Stimulated activated CD8-positive, alpha-beta memory T cell treated with anti-CD3 and anti-CD28 coated beads, Interleukin-4, amount 100 ng/mL, for 4 hours (primary cell): ENCODE data around the gene SHISA9.

ENCODE experiments used
- DNase-seq, 2 donors: peaks; one replicate each; pipeline ENCODE4 v3.0.0-alpha.2; 2020; ENCODE audit warnings: low read depth in 2 of 2, low spot score in 1 of 2

Gene SHISA9

DNA sequence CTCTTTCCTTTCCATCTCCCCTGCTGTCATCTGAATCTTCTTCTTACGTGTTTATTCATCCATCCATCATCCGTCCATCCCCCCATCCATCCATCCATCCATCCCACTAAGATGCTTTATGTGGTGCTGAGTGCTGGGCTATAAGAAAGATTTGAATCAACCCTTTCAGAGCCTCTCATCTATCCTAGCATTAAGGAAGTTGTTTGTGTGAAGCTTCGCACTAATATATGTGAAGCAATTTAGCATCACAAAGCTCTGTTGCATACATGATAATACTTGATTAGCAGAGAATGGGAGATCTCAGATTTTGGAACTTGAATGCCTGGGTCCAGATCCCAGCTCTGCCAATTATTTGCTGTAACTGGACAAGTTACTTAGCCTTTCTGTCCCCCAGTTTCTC, 255.7 kb downstream of the SHISA9 start:
- no peak for DNase-seq

DNA sequence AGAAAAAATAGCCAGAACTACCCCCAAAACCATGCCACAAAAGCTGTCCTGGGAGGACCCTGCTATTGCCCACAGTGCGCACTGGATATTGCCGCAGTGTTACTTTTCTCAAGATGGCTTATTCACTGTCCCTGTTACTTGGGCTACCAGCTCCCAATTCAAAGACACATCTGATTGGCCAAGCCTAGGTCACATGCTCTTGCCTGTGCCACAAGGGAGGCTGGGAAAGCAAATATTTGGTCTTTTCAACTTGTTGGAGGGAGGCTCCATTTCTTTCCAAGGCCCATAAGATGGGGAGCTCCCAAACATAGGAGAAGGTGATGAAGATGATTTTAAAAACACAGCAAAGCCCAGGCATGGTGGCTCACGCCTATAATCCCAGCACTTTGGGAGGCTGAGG, 257.0 kb downstream of the SHISA9 start:
- no peak for DNase-seq

DNA sequence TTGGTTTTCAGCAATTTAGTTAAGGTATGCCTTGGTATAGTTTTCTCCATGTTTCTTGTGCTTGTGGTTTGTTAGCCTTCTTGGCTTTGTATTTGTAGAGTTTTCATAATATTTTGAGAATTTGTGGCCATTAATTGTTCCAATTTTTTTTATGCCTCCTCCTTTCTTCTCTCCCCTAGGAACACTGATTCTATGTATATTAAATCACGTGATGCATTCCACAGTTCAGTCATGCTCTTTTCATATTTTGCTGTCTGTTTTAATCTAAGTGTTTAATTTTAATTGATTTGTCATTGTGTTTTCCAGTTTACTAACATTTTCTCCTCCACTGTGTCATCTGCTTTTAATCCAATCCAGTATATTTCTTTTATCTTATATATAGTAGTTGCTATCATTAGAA, 263.6 kb downstream of the SHISA9 start:
- DNase-seq = no peak

DNA sequence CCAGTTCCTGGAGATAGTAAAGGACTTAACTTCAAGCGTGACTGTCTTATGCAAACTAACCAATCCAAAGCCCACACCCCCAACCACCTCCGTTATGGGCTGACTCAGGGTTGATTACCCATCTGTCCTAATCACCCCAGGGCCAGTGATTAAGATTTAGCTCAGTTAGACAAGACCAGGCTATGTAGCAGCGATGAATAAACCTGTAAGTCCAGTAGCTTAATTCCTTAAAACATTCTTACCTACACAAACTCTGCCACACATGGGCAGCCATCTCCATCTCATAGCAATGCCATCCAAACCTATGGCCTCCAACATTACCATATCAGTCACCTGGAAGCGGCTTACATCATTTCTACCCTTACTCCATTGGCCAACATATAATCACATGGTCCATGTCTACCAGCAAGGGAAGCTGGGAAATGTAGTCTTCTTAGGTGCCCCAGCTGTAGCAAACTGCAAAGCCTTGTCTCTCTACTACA, 266.7 kb downstream of the SHISA9 start:
- no peak for DNase-seq

DNA sequence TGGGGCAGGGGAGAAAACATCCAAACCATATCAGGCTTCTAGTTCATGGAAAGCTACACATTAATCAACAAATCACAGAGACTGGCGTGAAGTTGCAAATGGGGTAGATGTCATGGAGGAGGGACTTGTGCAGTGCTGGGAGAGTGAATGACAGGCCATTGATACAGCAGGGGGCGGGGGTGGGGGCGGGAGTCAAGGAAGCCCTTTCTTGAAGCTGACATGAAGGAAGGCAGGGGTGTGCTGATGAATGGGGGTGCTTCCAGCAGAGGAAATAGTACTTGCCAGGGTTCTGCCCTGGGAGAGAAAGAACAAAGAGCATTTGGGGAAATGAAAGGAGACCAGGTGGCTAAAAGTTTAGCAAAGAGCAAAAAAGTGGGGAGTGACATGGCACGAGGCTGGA, 269.9 kb downstream of the SHISA9 start:
- no peak for DNase-seq

DNA sequence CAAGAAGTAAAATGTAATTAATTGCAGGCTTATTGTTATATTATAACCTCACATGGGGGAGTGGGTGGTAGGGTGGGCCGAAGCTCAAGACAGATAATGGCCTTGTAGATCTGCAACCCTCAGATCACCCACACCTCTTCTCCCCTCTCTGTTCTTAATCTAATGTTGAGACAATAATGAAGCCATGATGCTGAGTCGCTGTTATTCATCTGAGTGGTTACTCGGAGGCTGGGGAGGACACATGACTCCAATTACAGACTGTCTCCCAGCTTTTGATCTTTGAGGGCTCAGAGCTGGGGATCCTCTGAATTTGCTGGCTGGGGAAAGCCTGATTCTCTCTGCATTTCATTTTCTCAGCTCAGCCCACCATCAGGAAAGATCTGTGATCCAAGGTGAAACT, 275.3 kb downstream of the SHISA9 start:
- DNase-seq = no peak

DNA sequence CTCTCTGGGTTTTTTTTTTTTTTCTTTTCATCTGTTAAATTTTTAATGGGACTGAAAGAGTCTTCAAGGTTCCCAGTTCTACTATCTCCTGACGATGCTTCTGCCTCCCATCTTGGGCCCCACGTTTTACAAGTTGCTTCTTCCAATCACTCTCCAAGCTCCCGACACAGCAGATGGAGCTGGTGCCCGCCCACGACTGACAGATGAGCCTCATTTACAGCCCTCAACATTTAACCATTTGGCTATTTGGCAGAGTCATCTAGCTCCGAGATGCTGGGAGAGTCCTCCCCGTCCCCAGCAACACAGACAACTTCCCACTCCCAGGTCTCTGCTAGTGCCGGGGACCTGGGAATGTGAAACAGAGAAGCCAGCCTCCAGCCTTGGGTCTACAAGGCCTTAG, 276.9 kb downstream of the SHISA9 start:
- DNase-seq = no peak

DNA sequence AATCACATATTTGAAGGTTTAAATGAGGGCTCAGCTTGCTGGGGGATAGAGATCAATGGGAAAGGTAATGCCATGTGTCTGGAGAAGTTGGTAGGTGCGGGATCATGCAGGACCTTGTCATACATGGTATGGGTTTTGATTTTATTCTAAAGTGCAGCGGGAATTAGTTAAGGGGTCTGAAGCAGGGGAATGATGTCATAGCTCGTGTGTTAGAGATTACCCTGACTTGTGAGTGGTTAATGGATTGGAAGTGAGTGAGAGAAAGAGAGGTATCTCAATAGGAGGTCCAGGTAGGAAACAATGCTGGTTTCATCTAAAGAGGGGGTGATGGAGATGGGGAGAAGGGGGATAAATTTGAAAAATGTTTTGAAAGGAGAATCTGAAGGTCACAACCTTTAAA, 280.0 kb downstream of the SHISA9 start:
- no peak for DNase-seq

DNA sequence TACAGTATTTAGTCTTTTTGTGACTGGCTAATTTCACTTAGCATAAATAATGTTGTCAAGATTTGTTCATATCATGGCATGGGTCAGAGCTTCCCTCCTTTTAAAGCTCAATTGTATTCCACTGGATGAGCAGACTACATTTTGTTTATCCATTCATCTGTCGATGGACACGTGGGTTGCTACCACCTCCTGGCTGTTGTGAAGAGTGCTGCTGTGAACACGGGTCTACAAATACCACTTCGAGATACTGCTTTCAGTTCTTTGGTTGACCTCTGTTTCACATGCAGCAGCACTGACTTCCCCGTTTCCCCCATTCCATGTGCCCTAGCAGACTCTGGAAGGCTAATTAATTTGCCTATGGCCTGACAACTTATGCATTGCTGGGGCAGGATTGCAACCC, 285.4 kb downstream of the SHISA9 start:
- no peak for DNase-seq

DNA sequence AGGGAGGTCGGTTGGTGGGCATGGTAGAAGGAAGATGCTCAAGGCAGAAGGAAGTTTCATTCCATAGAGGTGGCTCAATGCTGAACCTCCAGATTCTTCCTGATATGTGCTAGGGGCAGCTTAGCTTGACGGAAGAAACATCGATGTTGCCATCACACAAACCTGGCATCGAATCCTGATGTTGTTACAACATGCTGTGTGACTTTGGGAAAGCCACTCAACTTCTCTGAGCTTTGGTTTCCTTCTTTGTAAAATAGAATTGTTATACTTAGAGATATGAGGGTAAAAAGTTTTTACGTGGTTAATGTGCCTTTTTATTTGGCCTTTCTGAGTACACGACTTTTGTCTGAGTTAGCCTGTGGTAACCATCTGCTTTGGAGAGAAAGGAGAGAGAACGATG, 287.9 kb downstream of the SHISA9 start:
- no peak for DNase-seq

DNA sequence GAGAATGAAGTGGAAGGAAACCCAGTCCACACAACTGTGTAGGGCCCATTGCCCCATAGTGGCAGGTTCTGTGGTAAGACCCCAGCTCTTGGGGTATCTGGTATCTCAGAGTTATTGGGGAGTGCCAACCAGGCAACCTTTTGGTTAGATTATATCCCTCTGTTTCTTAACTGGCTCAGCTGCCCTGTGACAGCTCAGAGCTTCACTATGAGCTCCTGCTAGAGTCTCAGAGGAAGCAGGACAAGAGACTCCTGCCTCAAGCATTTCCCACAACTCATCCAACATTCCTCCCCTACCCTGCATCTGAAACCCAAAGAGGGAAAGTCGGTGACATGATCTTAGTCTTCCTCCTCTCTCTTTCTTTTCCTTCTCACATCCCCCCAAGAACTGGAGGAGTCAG, 292.3 kb downstream of the SHISA9 start:
- DNase-seq = no peak

DNA sequence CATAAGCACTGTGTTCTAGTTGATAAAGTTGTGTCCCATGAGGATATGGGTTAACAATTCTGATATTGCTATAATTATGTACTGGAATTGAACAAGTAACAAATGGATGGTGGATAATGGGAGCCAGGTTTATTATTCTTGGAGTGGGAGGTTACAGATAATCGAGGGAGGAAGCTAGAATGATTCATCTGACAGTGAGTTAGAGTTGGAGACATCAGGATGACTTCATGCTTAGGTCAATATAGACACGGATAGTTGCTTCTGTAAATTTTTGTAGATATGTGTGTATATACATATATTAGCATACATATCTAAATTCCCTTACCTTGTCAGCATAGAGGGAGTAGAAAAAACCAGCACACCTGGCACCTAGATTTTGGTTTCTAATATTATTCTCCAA, 293.4 kb downstream of the SHISA9 start:
- DNase-seq = no peak

DNA sequence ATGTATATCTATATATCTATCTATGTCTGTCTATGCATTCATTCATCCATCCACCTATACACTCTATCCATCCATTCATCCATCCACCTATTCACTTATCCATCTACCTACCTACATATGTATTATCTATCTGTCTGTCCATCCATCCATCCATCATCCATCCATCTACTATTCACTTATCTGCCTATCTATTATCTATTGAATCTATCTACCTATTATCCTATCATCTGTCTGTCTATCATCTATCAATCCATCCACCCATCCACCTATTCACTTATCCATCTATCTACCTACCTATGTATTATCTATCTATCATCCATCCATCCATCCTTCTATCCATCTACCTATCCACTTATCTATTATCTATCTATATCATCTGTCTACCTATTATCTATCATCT, 302.3 kb downstream of the SHISA9 start:
- no peak for DNase-seq

DNA sequence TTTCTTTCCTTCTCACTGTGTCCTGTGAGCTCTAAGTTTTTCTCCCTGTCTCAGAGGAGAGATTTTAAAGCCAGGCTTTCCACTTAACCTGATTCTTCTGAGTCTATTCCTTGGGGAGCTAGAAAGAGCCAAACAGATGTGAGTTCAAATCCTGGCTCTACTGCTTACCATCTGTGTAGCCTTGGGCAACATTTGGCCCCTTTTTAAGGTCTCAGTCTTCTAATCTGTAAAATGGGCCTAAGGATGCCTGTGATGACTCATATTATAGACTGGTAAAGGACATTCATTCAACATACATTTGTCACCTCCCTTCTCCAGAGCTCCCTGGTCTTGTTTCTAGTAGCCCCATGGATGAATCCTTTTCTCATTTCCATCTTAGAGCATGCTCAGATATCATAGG, 304.0 kb downstream of the SHISA9 start:
- DNase-seq = no peak

DNA sequence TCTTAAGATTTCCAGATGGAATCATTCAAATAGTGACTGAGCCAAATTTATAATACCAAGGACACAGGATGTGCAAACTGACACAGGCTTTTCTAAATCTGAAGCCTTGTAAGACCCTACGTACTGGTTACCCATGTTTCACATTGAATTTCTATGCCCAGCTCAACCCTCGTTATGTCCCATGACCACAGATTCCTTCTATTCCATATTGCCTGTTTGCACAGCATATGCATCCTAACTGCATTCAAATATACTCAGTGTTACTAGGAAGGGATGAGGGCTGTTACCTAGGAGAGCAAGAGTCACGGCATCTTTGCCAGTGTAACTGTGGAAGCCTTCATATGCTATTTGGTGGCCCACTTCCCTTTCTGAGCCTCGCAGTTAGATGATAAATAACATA, 305.2 kb downstream of the SHISA9 start:
- DNase-seq = no peak

DNA sequence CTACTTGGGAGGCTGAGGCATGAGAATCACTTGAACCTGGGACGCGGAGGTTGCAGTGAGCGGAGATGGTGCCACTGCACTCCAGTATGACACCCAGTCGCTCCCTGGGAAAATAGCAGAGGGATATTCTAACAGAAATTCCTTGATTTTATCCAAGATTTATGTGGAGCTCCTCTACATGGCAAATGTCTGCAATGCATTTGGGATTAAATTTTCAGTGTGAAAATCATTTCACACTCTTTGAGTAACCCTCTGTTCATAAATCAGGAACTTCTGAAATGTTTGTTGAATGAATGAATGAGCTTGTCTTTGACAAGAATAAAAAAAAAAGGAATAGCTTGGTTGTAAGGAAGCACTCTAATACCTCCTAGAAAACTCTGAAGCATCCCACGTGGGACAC, 305.8 kb downstream of the SHISA9 start:
- no peak for DNase-seq

DNA sequence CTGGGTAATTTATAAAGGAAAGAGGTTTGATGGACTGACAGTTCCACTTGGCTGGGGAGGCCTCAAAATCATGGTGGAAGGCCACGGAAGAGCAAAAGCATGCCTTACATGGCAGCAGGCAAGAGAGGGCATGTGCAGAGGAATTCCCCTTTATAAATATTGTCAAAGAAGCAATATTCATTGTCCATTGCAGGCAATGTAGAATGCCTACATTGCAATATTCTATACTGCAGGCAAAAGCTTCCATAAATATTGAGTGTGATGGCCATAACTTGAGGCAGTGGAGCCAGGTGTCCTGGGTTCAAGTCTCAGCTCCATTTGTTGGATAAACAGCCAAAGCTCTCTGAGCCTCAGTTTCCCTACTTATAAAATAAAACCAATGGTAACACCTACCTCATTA, 322.3 kb downstream of the SHISA9 start:
- DNase-seq = no peak

DNA sequence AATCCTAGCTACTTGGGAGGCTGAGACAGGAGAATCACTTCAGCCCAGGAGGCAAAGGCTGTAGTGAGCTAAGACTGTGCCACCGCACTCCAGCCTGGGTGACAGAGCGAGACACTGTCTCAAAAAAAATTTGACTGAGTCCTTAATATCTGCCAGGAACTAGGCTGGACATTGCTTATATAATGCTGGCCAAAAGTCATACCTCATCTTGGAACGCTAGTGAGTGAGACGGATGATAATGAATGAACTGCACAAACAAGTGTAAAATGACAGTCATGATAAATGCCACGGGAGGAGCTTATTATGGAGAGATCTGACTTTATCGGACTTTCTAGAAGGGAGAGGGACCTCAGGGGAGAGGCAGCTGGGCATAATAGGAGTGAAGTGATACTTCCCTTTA, 327.6 kb downstream of the SHISA9 start:
- no peak for DNase-seq

DNA sequence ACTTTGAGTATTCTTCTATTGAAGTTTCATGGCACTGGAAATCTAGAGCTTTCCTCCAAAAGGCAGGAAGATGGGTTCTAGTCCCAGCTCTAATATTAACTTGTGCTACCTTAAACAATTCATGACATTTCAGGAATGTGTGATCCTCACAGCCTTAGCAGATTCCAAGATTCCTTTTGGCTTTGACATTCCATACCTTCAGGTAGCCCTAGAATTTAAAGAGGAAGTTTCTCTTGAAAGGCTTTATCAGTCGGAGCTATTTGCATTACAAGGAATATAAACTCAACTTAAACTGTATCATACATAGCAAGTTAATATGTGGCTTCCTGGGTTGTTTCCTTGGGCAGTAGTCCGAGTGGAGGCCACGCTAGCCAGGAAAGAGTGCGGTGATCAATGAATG, 330.0 kb downstream of the SHISA9 start:
- no peak for DNase-seq

DNA sequence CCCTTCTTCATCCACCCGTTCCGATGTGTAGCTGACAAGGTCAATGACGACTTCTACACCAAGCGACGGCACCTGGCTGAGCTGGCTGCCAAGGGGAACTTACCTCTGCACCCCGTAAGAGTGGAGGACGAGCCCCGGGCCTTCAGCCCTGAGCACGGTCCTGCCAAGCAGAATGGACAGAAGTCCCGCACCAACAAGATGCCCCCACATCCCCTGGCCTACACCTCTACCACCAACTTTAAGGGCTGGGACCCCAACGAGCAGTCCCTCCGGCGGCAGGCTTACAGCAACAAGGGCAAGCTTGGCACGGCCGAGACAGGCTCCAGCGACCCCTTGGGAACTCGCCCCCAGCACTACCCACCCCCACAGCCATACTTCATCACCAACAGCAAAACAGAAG, 333.6 kb downstream of the SHISA9 start:
- no peak for DNase-seq

DNA sequence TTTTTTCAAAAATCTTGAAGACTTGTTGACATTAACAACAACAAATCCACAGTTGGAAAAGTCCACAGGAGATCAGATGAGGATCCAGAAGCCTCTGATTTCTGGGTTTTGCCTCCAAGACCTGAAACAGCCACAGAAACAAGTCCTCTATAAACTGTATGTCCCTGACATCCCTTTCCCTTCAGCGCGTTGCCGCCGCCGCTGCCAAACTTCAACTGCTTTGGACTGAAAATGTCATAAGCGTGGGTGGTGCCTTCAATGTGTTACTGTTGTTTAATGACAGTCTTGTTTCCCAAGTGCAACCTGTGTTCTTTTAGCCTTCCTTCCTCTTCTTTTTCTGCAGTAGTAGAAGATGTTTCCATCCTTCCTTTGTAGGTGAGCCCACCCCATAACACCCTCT, 334.9 kb downstream of the SHISA9 start:
- DNase-seq = no peak

DNA sequence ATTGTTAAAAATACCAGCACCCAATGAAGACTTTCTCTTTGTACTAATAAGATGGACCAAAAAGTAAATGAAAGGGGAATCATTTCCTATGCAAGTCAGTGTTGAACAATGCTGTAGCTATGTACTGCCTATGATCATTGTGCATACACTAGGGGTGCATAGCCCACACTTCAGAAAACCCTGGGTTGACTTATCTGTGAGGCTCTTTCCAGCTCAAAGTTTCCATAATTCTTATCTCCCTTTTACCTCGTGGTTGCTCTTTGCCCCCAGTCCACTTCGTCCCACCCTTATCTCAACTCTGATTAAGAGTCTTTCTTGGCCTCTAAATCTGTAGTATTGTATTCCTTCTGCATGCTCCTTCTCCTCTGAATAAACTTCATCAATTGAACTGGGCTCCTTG, 336.8 kb downstream of the SHISA9 start:
- no peak for DNase-seq

DNA sequence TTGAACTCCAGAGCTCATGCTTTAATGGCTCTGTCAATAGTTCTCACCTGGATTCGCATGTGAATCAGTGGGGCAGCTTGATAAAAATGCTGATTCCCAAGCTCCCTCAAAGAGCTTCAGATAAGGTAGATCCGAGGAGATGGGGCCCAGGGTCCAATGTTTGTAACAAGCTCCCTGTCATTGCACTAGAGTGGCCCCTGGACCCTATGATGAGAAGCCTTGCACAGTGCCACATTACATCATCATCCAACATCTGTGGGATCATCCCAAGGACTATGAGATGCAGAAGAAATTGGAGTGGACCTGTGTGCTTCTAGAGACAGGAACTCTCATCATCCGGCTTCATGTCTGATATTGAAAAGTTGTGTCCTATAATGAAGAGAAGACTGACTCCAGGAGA, 340.8 kb downstream of the SHISA9 start:
- DNase-seq = no peak

DNA sequence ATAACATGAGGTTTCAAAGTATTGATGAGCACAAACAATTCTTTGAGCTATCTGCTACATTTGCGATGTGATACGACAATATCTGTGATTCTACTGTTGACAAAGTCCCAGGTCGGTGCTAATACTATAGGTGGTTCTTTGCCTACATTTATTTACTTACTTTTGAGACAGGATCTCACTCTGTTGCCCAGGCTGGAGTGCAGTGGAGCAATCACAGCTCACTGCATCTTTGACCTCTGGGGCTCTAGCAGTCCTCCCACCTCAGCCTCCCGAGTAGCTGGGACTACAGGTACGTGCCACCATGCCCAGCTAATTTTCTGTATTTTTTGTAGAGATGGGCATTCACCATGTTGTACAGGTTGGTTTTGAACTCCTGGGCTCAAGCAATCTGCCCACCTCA, 343.4 kb downstream of the SHISA9 start:
- no peak for DNase-seq
